Measurements from ENCODE around the gene SYNGR2. TPM values are rescaled to one million over a fixed set of nuclear protein-coding genes. Genes with fewer than 3 reads are reported as not detected.

SYNGR2 gene
- total RNA-seq, 1 experiment from 2014 or later, result 169 TPM

DNA sequence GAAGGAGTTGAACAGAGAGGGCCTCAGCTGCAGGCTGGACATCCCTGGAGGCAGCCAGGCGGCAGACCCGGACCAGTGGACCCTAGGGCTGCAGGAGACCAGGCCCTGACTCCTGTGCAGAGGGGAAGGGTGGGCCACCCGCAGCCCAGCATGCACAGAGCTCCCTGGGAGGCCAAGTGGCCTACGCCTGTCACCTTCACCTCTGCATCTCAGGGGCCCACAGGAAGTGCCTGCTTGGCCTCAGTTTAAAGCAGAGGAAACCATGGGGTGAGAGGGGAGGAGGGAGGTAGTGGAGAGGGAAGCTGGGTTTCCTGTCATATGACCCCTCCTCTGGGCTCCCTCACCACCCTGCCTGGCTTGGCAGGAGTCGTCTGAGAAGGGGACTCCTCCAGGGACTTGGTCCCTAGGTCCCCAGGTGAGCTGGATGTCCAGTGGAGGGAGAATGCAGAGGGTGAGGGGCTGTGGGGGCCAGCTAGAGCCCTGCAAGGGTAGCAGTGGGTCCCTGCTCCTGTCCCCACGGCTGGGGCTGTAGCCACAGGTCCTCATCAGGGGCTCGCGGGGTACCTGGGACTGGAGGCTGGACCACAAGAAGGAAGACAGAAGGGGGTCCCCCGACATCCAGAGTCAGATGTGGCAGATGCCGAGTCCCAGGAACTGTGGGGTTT lies 37.8 kb upstream of the SYNGR2 start, which contains the start of gene TMC8:
TSS of gene TMC8 (plus strand) at position 335 of the 665 bp plus-strand sequence. CDS start 818 bp downstream, outside the sequence.
- Mint-ChIP-seq H3K36me3 (ENCODE audit: insufficient read depth, unreplicated experiment) (peaks cover 17% of the 10 kb centered on the region), H3K27ac (ENCODE audit: unreplicated experiment) (peak within 1 kb of the TSS; percentile 75), H3K4me3 (ENCODE audit: unreplicated experiment) (peak within 1 kb of the TSS; percentile 75), H3K4me1 (ENCODE audit: low read depth, unreplicated experiment) (peaks cover 9% of the 10 kb centered on the region), H3K27me3 (ENCODE audit: insufficient read depth, unreplicated experiment) (no peaks in the 10 kb centered on the region), H3K9me3 (ENCODE audit: unreplicated experiment) (no peaks in the 10 kb centered on the region)
- intact Hi-C loops (cut with micrococcal nuclease; ENCODE audit: unreplicated experiment), result no loop called here
- H3K4me3 ChIP-seq (ENCODE audit: low read depth, low read length), result no peak within 1 kb of the TSS
- peaks cover 23% of the 10 kb centered on the region for H3K4me1 ChIP-seq
- TF ChIP-seq, protein P1, sequence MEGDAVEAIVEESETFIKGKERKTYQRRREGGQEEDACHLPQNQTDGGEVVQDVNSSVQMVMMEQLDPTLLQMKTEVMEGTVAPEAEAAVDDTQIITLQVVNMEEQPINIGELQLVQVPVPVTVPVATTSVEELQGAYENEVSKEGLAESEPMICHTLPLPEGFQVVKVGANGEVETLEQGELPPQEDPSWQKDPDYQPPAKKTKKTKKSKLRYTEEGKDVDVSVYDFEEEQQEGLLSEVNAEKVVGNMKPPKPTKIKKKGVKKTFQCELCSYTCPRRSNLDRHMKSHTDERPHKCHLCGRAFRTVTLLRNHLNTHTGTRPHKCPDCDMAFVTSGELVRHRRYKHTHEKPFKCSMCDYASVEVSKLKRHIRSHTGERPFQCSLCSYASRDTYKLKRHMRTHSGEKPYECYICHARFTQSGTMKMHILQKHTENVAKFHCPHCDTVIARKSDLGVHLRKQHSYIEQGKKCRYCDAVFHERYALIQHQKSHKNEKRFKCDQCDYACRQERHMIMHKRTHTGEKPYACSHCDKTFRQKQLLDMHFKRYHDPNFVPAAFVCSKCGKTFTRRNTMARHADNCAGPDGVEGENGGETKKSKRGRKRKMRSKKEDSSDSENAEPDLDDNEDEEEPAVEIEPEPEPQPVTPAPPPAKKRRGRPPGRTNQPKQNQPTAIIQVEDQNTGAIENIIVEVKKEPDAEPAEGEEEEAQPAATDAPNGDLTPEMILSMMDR (IDR thresholded peaks at IDR 0.05; ENCODE audit: insufficient read depth in 1 of 2, low read depth in 1 of 2, low read length in 1 of 2, severe bottlenecking in 1 of 2, unreplicated experiment in 1 of 2), result no peak
- POLR2A ChIA-PET, result interaction anchor here (0.7 kb wide), 1 partner anchor 172 kb away, joined by 5 read pairs; the partner anchor contains the start of gene TNRC6C
- H3K9me3 ChIP-seq, result no peaks in the 10 kb centered on the region
- CTCF ChIA-PET, result no interaction called here
- BruUV-seq (replicated peaks), result no TSS peak
- H3K36me3 ChIP-seq (ENCODE audit: control insufficient read depth, insufficient read depth, low read length), result 0 out of 2 replicates have a peak, but pooled peaks cover 1% of the 10 kb centered on the region
- DNase-seq, result no peak
- no peaks in the 10 kb centered on the region for H3K27me3 ChIP-seq (replicated peaks; ENCODE audit: control insufficient read depth, insufficient read depth, low read length)

DNA sequence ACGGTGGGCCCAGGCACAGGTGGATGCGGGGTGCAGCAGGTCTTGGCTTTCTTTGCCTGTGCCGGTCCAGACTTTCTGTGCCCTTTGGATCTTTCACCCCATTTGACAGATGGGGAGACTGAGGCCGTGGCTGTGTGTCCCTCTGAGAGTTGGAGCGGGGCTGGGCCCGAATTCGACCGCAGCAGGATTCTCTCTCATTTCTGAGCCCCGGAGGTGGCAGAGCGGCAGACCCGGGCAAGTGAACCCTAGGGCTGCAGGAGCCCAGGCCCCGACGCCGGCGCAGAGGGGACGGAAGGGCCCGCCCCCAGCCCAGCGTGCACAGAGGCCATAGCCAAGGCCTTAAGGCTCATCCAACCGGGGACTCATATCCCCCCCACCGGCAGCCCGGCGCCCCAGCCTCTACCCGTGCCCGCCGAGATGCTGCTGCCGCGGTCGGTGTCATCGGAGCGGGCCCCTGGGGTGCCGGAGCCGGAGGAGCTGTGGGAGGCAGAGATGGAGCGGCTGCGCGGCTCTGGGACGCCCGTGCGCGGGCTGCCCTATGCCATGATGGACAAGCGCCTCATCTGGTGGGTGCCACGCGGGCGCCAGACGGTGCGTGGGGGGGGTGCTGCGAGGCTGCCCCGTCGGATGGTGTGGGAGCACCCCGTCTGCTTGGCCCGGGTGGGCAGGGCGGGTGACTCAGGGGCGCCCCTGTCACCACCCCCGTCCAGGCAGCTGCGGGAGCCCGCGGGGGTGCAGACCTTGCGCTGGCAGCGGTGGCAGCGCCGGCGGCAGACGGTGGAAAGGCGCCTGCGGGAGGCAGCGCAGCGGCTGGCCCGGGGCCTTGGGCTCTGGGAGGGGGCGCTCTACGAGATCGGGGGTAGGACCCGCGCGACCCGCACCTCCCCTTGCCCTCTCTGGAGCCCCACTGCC lies 37.0 kb upstream of the SYNGR2 start:
- no peaks in the 10 kb centered on the region for H3K9me3 ChIP-seq
- no peak overlapping the region for H3K4me3 Mint-ChIP-seq (ENCODE audit: unreplicated experiment)
- H3K36me3 Mint-ChIP-seq (ENCODE audit: insufficient read depth, unreplicated experiment), result peaks cover 17% of the 10 kb centered on the region
- DNase-seq, result no peak
- peaks cover 9% of the 10 kb centered on the region for H3K4me1 Mint-ChIP-seq (ENCODE audit: low read depth, unreplicated experiment)
- ChIA-PET POLR2A (interaction anchor here (0.7 kb wide), 1 partner anchor 173 kb away, joined by 5 read pairs; the partner anchor contains the start of gene TNRC6C), CTCF (no interaction called here)
- H3K4me1 ChIP-seq, result peaks cover 21% of the 10 kb centered on the region
- BruUV-seq (replicated peaks), result no TSS peak
- intact Hi-C loops (cut with micrococcal nuclease; ENCODE audit: unreplicated experiment), result no loop called here
- no peaks in the 10 kb centered on the region for H3K36me3 ChIP-seq (ENCODE audit: control insufficient read depth, insufficient read depth, low read length)
- TF ChIP-seq, protein P1 (IDR thresholded peaks at IDR 0.05; ENCODE audit: insufficient read depth in 1 of 2, low read depth in 1 of 2, low read length in 1 of 2, severe bottlenecking in 1 of 2, unreplicated experiment in 1 of 2), result no peak
- no peaks in the 10 kb centered on the region for H3K9me3 Mint-ChIP-seq (ENCODE audit: unreplicated experiment)
- H3K4me3 ChIP-seq (ENCODE audit: low read depth, low read length), result peak overlapping the region; percentile 20; the same call in 1 of the 2 replicates
- H3K27me3 Mint-ChIP-seq (ENCODE audit: insufficient read depth, unreplicated experiment), result no peaks in the 10 kb centered on the region
- no peak overlapping the region for H3K27ac Mint-ChIP-seq (ENCODE audit: unreplicated experiment)
- H3K27me3 ChIP-seq (replicated peaks; ENCODE audit: control insufficient read depth, insufficient read depth, low read length), result no peaks in the 10 kb centered on the region

DNA sequence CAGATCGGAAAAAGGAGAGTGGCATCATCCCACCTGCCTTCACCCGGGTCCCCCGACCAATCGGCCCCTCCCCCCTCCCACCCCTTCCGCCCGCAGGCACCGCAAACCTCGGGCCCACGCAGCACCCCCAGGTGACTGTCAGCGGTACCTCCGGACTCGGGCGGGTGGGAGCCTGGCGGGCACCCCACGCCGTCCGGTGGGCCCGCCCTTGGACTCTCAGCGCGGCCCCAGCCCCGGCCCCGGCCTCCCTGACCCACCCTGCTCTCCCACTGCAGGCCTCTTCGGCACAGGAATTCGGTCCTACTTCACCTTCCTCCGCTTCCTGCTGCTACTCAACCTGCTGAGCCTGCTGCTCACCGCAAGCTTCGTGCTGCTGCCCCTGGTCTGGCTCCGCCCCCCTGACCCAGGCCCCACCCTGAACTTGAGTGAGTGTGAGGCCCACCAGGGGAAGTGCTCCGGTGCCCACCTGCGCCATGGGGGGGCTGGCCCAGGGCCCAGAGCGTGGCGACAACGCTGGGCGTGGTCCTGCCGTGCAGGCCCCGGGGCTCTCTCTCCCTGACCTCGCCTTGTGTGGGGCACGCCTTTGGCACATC lies 36.2 kb upstream of the SYNGR2 start:
- Histone ChIP-seq H3K9me3 (no peaks in the 10 kb centered on the region), H3K4me3 (ENCODE audit: low read depth, low read length) (peak overlapping the region; percentile 20; the same call in 1 of the 2 replicates), H3K4me1 (peaks cover 13% of the 10 kb centered on the region), H3K36me3 (ENCODE audit: control insufficient read depth, insufficient read depth, low read length) (no peaks in the 10 kb centered on the region), H3K27me3 (replicated peaks; ENCODE audit: control insufficient read depth, insufficient read depth, low read length) (no peaks in the 10 kb centered on the region)
- Mint-ChIP-seq H3K27ac (ENCODE audit: unreplicated experiment) (no peak overlapping the region), H3K9me3 (ENCODE audit: unreplicated experiment) (no peaks in the 10 kb centered on the region), H3K4me1 (ENCODE audit: low read depth, unreplicated experiment) (peaks cover 9% of the 10 kb centered on the region), H3K4me3 (ENCODE audit: unreplicated experiment) (peak overlapping the region; percentile 35), H3K36me3 (ENCODE audit: insufficient read depth, unreplicated experiment) (peaks cover 17% of the 10 kb centered on the region), H3K27me3 (ENCODE audit: insufficient read depth, unreplicated experiment) (no peaks in the 10 kb centered on the region)
- peak in 1 of 2 experiments; percentile 62 for DNase-seq
- POLR2A ChIA-PET, result no interaction called here
- CTCF ChIA-PET, result no interaction called here
- TF ChIP-seq, protein P1 (IDR thresholded peaks at IDR 0.05; ENCODE audit: insufficient read depth in 1 of 2, low read depth in 1 of 2, low read length in 1 of 2, severe bottlenecking in 1 of 2, unreplicated experiment in 1 of 2), result no peak
- BruUV-seq (replicated peaks), result no TSS peak
- intact Hi-C loops (cut with micrococcal nuclease; ENCODE audit: unreplicated experiment), result no loop called here
